GM23338 (cell line): ENCODE results near the gene THSD4.

ENCODE experiments used
- EZH2phosphoT487 ChIP-seq: fragments of 200-600 bp; sonication (generic); IDR thresholded peaks from one replicate; pipeline ENCODE4 v1.8.1; 2018; ENCODE audit warnings: antibody characterized with exemption; ENCODE audit not compliant: unreplicated experiment
- JUNB ChIP-seq: IDR thresholded peaks from one replicate; pipeline ENCODE4 v1.6.1; 2016; ENCODE audit warnings: antibody characterized with exemption; ENCODE audit not compliant: unreplicated experiment
- TF ChIP-seq, protein P1 (sequence below), 2 experiments: fragments of 200-600 bp in 1 of 2; sonication (generic) in 1 of 2; conservative IDR thresholded peaks; 2 replicates each; pipeline versions ENCODE4 v1.5.1 to v1.6.1; 2016 to 2017; ENCODE audit warnings: antibody characterized with exemption in 2 of 2, low read depth in 2 of 2, mild to moderate bottlenecking in 2 of 2, moderate library complexity in 1 of 2

DNA sequence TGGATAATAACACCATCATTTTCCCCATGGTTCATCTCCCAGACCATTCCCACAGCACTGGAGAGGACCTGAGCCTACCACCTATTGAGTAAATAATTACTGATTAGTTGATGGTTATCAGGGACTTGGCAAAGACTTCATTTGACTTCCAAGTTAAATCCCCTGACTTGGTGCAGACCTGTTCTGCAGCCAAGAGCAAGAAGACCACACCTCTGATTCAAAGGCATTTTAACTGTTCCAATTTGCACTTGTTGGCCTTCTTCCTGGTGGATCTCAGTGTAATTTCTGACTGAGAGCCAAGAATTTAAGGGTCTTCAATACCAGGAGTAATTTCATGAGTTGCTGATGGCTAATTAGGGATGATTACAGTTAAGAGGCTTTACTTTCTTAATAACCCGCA, 24.0 kb downstream of the THSD4 start:
- TF ChIP-seq, protein P1, sequence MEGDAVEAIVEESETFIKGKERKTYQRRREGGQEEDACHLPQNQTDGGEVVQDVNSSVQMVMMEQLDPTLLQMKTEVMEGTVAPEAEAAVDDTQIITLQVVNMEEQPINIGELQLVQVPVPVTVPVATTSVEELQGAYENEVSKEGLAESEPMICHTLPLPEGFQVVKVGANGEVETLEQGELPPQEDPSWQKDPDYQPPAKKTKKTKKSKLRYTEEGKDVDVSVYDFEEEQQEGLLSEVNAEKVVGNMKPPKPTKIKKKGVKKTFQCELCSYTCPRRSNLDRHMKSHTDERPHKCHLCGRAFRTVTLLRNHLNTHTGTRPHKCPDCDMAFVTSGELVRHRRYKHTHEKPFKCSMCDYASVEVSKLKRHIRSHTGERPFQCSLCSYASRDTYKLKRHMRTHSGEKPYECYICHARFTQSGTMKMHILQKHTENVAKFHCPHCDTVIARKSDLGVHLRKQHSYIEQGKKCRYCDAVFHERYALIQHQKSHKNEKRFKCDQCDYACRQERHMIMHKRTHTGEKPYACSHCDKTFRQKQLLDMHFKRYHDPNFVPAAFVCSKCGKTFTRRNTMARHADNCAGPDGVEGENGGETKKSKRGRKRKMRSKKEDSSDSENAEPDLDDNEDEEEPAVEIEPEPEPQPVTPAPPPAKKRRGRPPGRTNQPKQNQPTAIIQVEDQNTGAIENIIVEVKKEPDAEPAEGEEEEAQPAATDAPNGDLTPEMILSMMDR (conservative IDR thresholded peaks at IDR 0.05; ENCODE audit: low read depth in 2 of 2): no peak
- TF ChIP-seq JUNB: no peak
- no peak for TF ChIP-seq EZH2phosphoT487
